Mononuclear cell (primary cell): ENCODE results near the gene NCAN. TPM values are rescaled to one million over a fixed set of nuclear protein-coding genes. Genes with fewer than 3 reads are reported as not detected.
A peak's percentile ranks its signal among the peaks of the same experiment; 100 is the strongest.

ENCODE experiments used
- H3K27me3 ChIP-seq: 2 replicates; pipeline ENCODE4 v1.6.0; 2011; ENCODE audit warnings: low read length, control low read depth; ENCODE audit not compliant: insufficient read depth
- H3K4me1 ChIP-seq: 2 replicates; pipeline ENCODE4 v1.5.1; 2011; ENCODE audit warnings: mild to moderate bottlenecking, low read length, control low read depth; ENCODE audit not compliant: insufficient read depth
- H3K4me3 ChIP-seq: 2 replicates; pipeline ENCODE4 v1.5.1; 2011; ENCODE audit warnings: mild to moderate bottlenecking, low read length, moderate library complexity
- H3K9me3 ChIP-seq: 2 replicates; pipeline ENCODE4 v1.5.1; 2011; ENCODE audit warnings: low read depth, mild to moderate bottlenecking, control low read depth, low read length
- total RNA-seq: library from RNA; depleted of rRNA; stranded (reverse); fragments of >200 nt; gene quantifications from one replicate; pipeline ENCODE4 v1.2.3, GENCODE V29; 2012

The NCAN gene
- total RNA-seq, 1 donor: not detected

DNA sequence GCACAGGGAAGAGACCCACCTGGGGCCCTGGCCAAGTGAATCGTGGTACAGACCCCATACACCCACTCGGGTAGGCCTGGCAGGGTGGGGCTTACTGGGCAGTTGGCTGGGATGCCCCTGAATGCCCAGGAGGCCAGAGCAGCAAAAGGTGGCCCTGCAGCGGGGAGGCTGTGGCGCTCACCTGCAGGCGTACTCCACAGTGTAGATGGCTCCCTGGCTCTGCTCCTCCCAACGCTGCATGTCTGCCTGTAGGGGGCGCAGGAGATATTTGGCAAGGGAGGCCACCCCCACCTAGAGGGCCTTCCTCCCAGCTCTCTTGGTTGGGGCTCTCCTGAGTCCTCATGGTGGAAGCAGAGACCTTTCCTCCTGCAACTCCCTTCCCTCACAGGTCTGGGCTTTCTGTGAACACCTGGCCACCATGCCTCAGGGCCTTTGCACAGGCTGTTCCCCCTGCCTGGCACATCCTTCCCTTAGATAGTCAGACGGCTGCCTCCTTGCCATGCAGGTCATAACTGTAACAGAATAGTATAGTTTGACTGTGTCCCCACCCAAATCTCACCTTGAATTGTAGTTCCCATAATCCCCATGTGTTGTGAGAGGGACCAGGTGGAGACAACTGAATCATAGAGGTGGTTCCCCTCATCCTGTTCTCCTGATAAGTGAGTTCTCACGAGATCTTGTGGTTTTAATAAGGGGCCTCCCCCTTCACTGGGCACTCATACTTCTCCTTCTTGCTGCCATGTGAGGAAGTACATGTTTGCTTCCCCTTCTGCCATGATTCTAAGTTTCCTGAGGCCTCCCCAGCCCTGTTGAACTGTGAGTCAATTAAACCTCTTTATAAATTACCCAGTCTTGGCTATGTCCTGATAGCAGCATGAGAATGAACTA is 25.7 kb upstream of the NCAN start:
- no peaks in the 10 kb centered on the region for H3K9me3 ChIP-seq
- peaks cover 36% of the 10 kb centered on the region for H3K4me1 ChIP-seq
- H3K27me3 ChIP-seq: no peaks in the 10 kb centered on the region
- H3K4me3 ChIP-seq: no peak overlapping the region

DNA sequence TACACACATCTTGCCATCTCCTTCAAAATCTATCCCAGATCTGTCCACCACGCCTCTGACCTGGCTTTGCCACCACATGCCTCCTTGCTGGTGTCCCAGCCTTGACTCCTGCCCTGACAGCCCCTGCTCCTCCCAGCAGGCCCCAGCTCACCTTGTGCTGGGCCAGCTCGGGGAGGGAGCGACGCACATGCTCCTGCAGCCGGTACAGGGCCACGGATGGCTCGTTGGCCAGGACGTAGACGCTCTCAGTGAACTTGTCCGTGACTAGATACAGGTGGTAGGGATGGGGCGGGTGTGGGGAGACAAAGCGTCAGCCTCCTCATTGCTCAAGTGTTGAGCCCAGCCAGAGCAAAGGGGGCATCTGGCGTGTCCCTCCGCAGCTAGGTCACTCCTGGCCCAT is 25.0 kb upstream of the NCAN start:
- H3K4me1 ChIP-seq: peaks cover 40% of the 10 kb centered on the region
- no peaks in the 10 kb centered on the region for H3K9me3 ChIP-seq
- no peaks in the 10 kb centered on the region for H3K27me3 ChIP-seq
- H3K4me3 ChIP-seq: no peak overlapping the region

GRCh38 chr19:19191768-19192077 is 20.0 kb upstream of the NCAN start:
- Histone ChIP-seq H3K27me3 (no peaks in the 10 kb centered on the region), H3K9me3 (no peaks in the 10 kb centered on the region), H3K4me3 (peak overlapping the region; percentile 82), H3K4me1 (peaks cover 54% of the 10 kb centered on the region)

GRCh38 chr19:19192078-19192882 is 19.5 kb upstream of the NCAN start, which contains the start of the genes BORCS8 and RFXANK:
TSS of gene BORCS8 (minus strand) at chr19:19192152. CDS start at chr19:19192117, 35 bp downstream.
TSS of gene RFXANK (plus strand) at chr19:19192258. CDS start at chr19:19193947, 1,689 bp downstream.
- Histone ChIP-seq H3K4me1 (peaks cover 49% of the 10 kb centered on the region), H3K4me3 (peak within 1 kb of the TSS; percentile 82), H3K9me3 (no peaks in the 10 kb centered on the region), H3K27me3 (no peaks in the 10 kb centered on the region)

GRCh38 chr19:19192910-19193423 is 18.8 kb upstream of the NCAN start:
- Histone ChIP-seq H3K4me1 (peaks cover 49% of the 10 kb centered on the region), H3K9me3 (no peaks in the 10 kb centered on the region), H3K4me3 (peak overlapping the region; percentile 82), H3K27me3 (no peaks in the 10 kb centered on the region)

DNA sequence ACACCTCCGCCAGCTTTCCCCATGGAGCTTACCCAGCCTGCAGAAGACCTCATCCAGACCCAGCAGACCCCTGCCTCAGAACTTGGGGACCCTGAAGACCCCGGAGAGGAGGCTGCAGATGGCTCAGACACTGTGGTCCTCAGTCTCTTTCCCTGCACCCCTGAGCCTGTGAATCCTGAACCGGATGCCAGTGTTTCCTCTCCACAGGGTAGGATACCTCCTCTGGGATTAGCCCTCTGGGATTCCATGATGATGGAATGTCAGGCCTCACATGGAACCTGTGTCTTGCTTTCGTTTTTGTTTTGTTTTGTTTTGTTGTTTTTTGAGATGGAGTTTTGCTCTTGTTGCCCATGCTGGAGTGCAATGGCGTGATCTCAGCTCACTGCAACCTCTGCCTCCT is 17.8 kb upstream of the NCAN start:
- Histone ChIP-seq H3K4me3 (no peak overlapping the region), H3K4me1 (peaks cover 45% of the 10 kb centered on the region), H3K27me3 (no peaks in the 10 kb centered on the region), H3K9me3 (no peaks in the 10 kb centered on the region)

DNA sequence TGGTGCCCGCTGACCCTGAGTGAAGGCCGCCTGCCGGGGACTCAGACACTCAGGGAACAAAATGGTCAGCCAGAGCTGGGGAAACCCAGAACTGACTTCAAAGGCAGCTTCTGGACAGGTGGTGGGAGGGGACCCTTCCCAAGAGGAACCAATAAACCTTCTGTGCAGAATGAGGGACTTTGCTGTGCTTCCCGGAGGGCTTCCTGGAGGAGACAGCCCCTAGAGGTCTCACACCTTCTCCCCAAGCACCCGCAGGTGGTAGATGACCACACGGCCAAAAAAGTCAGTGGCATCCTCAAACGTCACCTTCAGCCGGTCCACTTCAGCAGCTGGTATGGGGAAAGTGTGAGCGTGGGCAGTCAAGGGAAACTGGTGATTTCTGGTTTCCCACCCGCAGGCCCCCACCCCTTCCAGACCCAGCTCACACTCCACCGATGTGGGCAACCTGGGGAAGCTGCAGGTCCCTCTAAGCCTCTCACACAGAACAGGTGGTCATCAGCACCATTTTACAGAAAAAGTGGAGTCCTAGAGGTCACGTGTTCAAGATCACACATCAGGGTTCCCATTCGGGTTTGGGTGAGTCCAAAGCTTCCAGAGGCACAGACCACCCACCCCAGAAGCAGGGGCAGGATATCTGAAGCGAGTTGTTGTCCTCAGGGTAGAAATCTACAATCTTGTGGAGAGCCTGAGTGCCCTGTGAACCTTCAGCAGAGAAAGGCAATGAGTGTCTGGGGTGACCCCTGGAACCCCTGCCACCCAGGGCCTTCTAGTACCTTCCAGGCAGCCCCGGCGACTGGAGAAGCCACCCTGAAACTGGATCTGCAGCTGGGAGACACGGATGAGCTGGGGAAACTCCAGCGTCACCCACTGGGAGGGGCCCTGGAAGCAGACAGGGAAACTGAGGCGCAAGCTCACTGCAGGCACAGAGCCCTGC is 9.8 kb upstream of the NCAN start:
- H3K4me1 ChIP-seq: peaks cover 17% of the 10 kb centered on the region
- no peaks in the 10 kb centered on the region for H3K9me3 ChIP-seq
- H3K27me3 ChIP-seq: no peaks in the 10 kb centered on the region
- H3K4me3 ChIP-seq: no peak overlapping the region

GRCh38 chr19:19202707-19203011 is 9.1 kb upstream of the NCAN start:
- Histone ChIP-seq H3K4me3 (peak overlapping the region; percentile 64), H3K4me1 (peaks cover 24% of the 10 kb centered on the region), H3K27me3 (no peaks in the 10 kb centered on the region), H3K9me3 (no peaks in the 10 kb centered on the region)

DNA sequence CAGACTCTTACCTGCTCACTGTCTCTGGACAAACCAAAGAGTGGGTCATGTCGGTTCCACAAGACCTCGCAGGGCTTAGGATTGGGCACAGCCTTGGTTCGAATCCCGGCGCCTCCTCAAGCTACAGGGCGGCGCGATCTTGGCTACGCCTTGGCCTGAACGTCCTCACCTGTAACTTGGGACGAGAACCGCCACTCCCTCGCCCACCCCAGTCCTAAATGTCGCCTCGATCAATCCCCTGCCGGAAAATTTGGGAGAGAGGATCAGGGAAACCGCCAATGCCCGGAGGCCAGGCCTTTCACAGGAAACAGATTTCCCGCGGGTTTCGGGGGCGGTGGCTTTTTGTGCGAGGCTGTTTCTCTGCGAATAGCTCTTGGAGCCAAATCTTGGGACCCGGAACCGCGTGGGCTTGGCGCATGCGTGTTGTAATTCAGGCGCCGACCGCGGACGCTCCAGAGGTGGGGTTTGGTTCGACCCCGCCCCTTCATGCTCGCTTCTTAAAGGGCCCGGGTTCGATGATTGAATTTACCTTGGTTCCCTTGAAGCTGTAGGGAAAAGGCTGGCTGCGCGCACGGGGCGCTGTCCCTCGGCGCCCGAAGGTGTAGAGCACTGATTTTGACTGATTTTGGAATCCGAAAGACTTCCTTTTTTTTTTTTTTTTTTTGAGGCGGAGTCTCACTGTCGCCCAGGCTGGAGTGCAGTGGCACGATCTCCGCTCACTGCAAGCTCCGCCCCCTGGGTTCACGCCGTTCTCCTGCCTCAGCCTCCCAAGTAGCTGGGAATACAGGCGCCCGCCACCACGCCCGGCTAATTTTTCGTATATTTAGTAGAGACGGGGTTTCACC is 8.5 kb upstream of the NCAN start, which contains the start of gene NR2C2AP:
TSS of gene NR2C2AP (minus strand) at position 403 of the 845 bp plus-strand sequence. CDS start at position 49, 354 bp downstream.
- H3K4me3 ChIP-seq: peak within 1 kb of the TSS; percentile 64
- no peaks in the 10 kb centered on the region for H3K9me3 ChIP-seq
- H3K4me1 ChIP-seq: peaks cover 26% of the 10 kb centered on the region
- H3K27me3 ChIP-seq: no peaks in the 10 kb centered on the region

DNA sequence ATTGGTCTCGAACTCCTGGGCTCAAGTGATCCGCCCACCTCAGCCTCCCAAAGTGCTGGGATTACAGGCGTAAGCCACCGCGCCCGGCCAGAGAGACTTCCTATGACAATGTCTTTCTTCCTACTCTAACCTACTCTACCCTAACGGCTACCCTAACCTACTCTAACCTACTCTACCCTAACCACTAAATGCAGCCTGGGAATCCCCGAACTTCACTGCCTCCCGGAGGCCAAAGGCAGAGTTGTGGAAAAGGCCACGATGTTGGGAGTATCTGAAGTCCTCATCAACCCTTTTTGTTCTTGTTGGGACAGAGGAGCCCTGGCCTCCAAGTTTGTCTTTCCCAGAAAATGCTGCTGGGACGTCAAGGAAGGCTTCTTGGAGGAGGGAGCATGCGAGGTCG is 7.6 kb upstream of the NCAN start:
- no peak overlapping the region for H3K4me3 ChIP-seq
- no peaks in the 10 kb centered on the region for H3K9me3 ChIP-seq
- no peaks in the 10 kb centered on the region for H3K27me3 ChIP-seq
- H3K4me1 ChIP-seq: peaks cover 26% of the 10 kb centered on the region

DNA sequence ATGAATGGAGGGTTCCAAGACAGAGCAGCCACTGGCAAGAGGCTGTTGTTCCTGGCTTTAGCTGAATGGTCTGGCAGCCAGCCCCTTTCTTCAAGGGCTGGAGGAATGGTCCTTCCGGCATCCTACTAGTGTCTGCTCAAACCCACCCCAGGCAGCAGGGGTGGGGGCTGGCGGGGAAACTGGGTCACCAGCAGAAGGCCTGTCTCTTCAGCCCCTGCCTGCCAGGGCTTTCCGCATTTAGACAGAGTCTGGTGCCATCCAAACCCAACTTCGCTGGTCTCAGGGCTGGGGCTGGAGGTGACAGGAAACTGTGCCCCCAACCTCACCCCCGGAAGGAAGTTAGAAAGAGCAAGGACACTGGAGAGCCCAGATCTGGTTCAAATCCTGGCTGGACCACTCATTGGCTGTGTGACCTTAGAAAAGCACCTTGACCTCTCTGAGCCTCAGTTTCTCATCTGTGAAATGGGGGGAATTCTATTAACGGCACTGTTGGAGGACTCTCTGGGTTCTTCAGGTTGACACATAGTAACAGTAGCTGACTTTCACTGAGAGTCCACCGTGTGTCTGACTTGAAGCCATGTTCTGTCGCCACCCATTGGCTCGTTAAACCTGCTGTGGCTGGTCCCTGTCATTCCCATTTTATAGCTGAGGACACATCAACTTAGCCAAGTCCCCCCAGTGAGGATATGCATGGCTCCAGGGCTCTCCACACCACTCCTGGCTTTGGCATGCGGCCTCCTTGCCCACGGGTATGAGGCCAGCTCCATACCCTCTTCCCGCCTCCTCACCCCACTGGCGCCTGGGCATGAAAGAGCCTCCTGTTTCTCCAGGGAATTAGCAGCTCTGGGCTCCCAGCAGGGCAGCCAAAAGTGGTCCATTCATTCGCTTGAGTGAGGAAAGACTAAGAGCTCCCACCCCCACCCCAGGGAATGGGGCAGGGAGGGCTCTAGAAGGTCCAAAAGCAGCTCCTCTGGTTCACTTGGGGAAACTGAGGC is 6.0 kb upstream of the NCAN start:
- H3K27me3 ChIP-seq: no peaks in the 10 kb centered on the region
- H3K4me1 ChIP-seq: peaks cover 26% of the 10 kb centered on the region
- no peak overlapping the region for H3K4me3 ChIP-seq

GRCh38 chr19:19206938-19207337 is 4.8 kb upstream of the NCAN start:
- H3K4me3 ChIP-seq: no peak overlapping the region
- no peaks in the 10 kb centered on the region for H3K9me3 ChIP-seq
- peaks cover 24% of the 10 kb centered on the region for H3K4me1 ChIP-seq
- peaks cover 9% of the 10 kb centered on the region for H3K27me3 ChIP-seq

More for the DNA sequence above, 6.0 kb upstream of the NCAN start:
- no peaks in the 10 kb centered on the region for H3K9me3 ChIP-seq
